ENCODE measurements around the gene TXNDC2.
"Not testable (repeated sequence)": the region's sequence is repeated elsewhere in the genome, so short reads cannot be mapped to it uniquely, and the experiment has no call there.

The TXNDC2 gene

GRCh38 chr18:9890196-9890595, 4.4 kb downstream of the TXNDC2 start:
- H3K27ac ChIP-seq (ENCODE audit: low read length): no peak overlapping the region
- no peaks in the 10 kb centered on the region for H3K4me1 ChIP-seq (ENCODE audit: control insufficient read depth in 1 of 2, insufficient read depth in 2 of 2, low read length in 2 of 2)
- H3K27me3 ChIP-seq (ENCODE audit: low read depth, low read length): no peaks in the 10 kb centered on the region
- no peak overlapping the region for H3K4me3 ChIP-seq (ENCODE audit: low read depth in 1 of 2, low read length in 2 of 2)
- H3K36me3 ChIP-seq (ENCODE audit: control insufficient read depth in 1 of 2, insufficient read depth in 2 of 2, low read length in 2 of 2): no peaks in the 10 kb centered on the region
- H3K9me3 ChIP-seq (ENCODE audit: control insufficient read depth in 1 of 2, low read length in 2 of 2): no peaks in the 10 kb centered on the region

- Histone ChIP-seq H3K4me3 (ENCODE audit: low read depth in 1 of 2, low read length in 2 of 2) (no peak overlapping the region), H3K4me1 (ENCODE audit: control insufficient read depth in 1 of 2, insufficient read depth in 2 of 2, low read length in 2 of 2) (no peaks in the 10 kb centered on the region), H3K27ac (ENCODE audit: low read length) (no peak overlapping the region), H3K9me3 (ENCODE audit: control insufficient read depth in 1 of 2, low read length in 2 of 2) (no peaks in the 10 kb centered on the region), H3K36me3 (ENCODE audit: control insufficient read depth in 1 of 2, insufficient read depth in 2 of 2, low read length in 2 of 2) (no peaks in the 10 kb centered on the region), H3K27me3 (ENCODE audit: low read depth, low read length) (no peaks in the 10 kb centered on the region)
Observed at GRCh38 chr18:9890957-9891356, 5.2 kb downstream of the TXNDC2 start.

DNA sequence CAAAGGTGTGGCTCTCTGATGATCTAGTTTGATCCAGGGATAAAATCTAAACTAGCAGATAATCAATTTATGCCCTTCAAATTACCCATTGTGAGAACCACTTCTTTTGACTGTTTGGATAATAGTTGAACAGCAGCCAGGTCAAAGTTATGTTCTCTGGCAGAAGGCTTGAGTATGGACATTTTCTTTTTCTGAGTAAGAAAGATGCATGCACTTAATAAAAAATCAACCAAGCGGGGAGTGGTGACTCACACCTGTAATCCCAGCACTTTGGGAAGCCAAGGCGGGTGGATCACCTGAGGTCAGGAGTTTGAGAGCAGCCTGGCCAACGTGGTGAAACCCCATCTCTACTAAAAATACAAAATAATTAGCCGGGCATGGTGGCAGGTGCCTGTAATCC, 5.7 kb downstream of the TXNDC2 start:
- not testable (repeated sequence) for H3K36me3 ChIP-seq (ENCODE audit: control insufficient read depth in 1 of 2, insufficient read depth in 2 of 2, low read length in 2 of 2); H3K4me1 ChIP-seq (ENCODE audit: control insufficient read depth in 1 of 2, insufficient read depth in 2 of 2, low read length in 2 of 2); H3K9me3 ChIP-seq (ENCODE audit: control insufficient read depth in 1 of 2, low read length in 2 of 2); H3K27ac ChIP-seq (ENCODE audit: low read length); H3K4me3 ChIP-seq (ENCODE audit: low read depth in 1 of 2, low read length in 2 of 2); H3K27me3 ChIP-seq (ENCODE audit: low read depth, low read length)

GRCh38 chr18:9894454-9895068, 8.8 kb downstream of the TXNDC2 start:
- no peaks in the 10 kb centered on the region for H3K4me1 ChIP-seq (ENCODE audit: control insufficient read depth in 1 of 2, insufficient read depth in 2 of 2, low read length in 2 of 2)
- H3K36me3 ChIP-seq (ENCODE audit: control insufficient read depth in 1 of 2, insufficient read depth in 2 of 2, low read length in 2 of 2): no peaks in the 10 kb centered on the region
- H3K4me3 ChIP-seq (ENCODE audit: low read depth in 1 of 2, low read length in 2 of 2): no peak overlapping the region
- no peak overlapping the region for H3K27ac ChIP-seq (ENCODE audit: low read length)
- H3K27me3 ChIP-seq (ENCODE audit: low read depth, low read length): no peaks in the 10 kb centered on the region
- H3K9me3 ChIP-seq (ENCODE audit: control insufficient read depth in 1 of 2, low read length in 2 of 2): no peaks in the 10 kb centered on the region

DNA sequence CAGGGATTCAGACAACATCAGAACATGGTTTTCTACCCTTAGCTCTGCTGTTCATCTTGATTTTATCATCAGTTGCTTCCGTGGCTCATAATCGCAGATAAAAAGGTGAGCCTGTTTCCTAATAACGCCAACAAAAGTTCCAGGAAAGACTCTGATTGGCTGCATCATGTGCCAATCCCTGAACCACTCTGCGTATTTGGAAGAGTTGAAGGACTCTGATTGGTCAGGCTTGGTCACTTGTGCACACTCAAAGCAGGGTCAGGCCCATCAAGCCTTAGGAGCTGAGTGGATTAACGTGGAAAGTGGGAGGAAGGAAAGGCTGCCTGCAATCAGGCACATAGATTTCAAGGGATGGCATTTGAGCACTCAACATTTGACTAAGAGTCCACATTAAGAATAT, 11.4 kb downstream of the TXNDC2 start:
- Histone ChIP-seq H3K27me3 (ENCODE audit: low read depth, low read length) (no peaks in the 10 kb centered on the region), H3K9me3 (ENCODE audit: control insufficient read depth in 1 of 2, low read length in 2 of 2) (no peaks in the 10 kb centered on the region), H3K4me3 (ENCODE audit: low read depth in 1 of 2, low read length in 2 of 2) (no peak overlapping the region), H3K36me3 (ENCODE audit: control insufficient read depth in 1 of 2, insufficient read depth in 2 of 2, low read length in 2 of 2) (no peaks in the 10 kb centered on the region), H3K27ac (ENCODE audit: low read length) (no peak overlapping the region), H3K4me1 (ENCODE audit: control insufficient read depth in 1 of 2, insufficient read depth in 2 of 2, low read length in 2 of 2) (no peaks in the 10 kb centered on the region)

DNA sequence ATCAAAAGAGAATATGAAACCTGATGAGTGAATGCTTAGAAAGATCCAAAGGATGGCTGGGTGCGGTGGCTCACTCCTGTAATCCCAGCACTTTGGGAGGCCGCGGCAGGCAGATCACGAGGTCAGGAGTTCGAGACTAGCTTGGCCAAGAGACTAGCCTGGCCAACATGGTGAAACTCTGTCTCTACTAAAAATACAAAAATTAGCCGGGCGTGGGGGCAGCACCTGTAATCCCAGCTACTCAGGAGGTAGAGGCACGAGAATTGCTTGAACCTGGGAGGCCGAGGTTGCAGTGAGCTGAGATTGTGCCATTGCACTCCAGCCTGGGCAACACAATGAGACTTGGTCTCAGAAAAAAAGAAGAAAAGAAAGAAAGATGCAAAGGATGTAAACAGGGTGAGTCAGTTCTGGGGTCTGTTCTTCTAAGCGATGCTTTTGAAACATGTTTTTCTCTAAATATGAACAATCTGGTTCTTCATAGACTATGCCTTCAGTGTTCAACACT, 12.1 kb downstream of the TXNDC2 start:
- not testable (repeated sequence) for H3K27ac ChIP-seq (ENCODE audit: low read length); H3K36me3 ChIP-seq (ENCODE audit: control insufficient read depth in 1 of 2, insufficient read depth in 2 of 2, low read length in 2 of 2); H3K4me1 ChIP-seq (ENCODE audit: control insufficient read depth in 1 of 2, insufficient read depth in 2 of 2, low read length in 2 of 2); H3K9me3 ChIP-seq (ENCODE audit: control insufficient read depth in 1 of 2, low read length in 2 of 2); H3K27me3 ChIP-seq (ENCODE audit: low read depth, low read length); H3K4me3 ChIP-seq (ENCODE audit: low read depth in 1 of 2, low read length in 2 of 2)

GRCh38 chr18:9898792-9899549, 13.2 kb downstream of the TXNDC2 start:
- Histone ChIP-seq H3K4me1 (ENCODE audit: control insufficient read depth in 1 of 2, insufficient read depth in 2 of 2, low read length in 2 of 2) (no peaks in the 10 kb centered on the region), H3K9me3 (ENCODE audit: control insufficient read depth in 1 of 2, low read length in 2 of 2) (no peaks in the 10 kb centered on the region), H3K27me3 (ENCODE audit: low read depth, low read length) (no peaks in the 10 kb centered on the region), H3K4me3 (ENCODE audit: low read depth in 1 of 2, low read length in 2 of 2) (no peak overlapping the region), H3K27ac (ENCODE audit: low read length) (no peak overlapping the region), H3K36me3 (ENCODE audit: control insufficient read depth in 1 of 2, insufficient read depth in 2 of 2, low read length in 2 of 2) (no peaks in the 10 kb centered on the region)

DNA sequence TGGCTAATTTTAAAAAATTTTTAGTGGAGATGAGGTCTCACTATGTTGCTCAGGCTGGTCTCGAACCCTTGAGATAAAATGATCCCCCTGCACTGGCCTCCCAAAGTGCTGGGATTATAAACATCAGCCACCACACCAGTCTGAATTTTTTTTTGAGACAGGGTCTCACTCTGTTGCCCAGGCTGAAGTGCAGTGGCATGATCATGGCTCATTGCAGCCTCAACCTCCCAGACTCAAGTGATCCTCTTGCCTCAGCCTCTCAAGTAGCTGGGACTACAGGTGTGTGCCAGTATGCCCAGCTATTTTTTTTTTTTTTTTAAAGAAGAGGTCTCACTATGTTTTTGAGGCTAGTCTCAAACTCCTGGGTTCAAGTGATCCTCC, 13.8 kb downstream of the TXNDC2 start:
- H3K4me3 ChIP-seq (ENCODE audit: low read depth in 1 of 2, low read length in 2 of 2); H3K36me3 ChIP-seq (ENCODE audit: control insufficient read depth in 1 of 2, insufficient read depth in 2 of 2, low read length in 2 of 2); H3K27me3 ChIP-seq (ENCODE audit: low read depth, low read length); H3K9me3 ChIP-seq (ENCODE audit: control insufficient read depth in 1 of 2, low read length in 2 of 2); H3K27ac ChIP-seq (ENCODE audit: low read length); H3K4me1 ChIP-seq (ENCODE audit: control insufficient read depth in 1 of 2, insufficient read depth in 2 of 2, low read length in 2 of 2): not testable (repeated sequence)

GRCh38 chr18:9900699-9901098, 14.9 kb downstream of the TXNDC2 start:
- Histone ChIP-seq H3K27me3 (ENCODE audit: low read depth, low read length) (no peaks in the 10 kb centered on the region), H3K36me3 (ENCODE audit: control insufficient read depth in 1 of 2, insufficient read depth in 2 of 2, low read length in 2 of 2) (no peaks in the 10 kb centered on the region), H3K9me3 (ENCODE audit: control insufficient read depth in 1 of 2, low read length in 2 of 2) (no peaks in the 10 kb centered on the region), H3K4me1 (ENCODE audit: control insufficient read depth in 1 of 2, insufficient read depth in 2 of 2, low read length in 2 of 2) (no peaks in the 10 kb centered on the region), H3K27ac (ENCODE audit: low read length) (no peak overlapping the region), H3K4me3 (ENCODE audit: low read depth in 1 of 2, low read length in 2 of 2) (no peak overlapping the region)

DNA sequence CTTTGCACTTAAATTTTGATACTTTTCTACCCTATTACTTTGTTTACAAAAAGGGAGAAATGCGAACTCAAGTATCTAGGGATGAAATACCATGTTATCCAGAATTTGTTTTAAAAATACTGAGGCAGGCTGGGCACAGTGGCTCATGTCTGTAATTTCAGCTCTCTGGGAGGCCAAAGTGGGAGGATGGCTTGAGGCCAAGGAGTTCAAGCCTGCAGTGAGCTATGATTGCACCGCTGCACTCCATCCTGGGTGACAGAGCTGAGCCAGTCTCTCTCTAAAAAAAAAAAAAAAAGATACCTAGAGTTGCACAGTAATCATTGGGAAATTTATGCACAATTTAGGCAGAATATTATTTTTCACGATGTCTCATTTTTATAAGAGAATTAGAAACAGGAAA, 15.6 kb downstream of the TXNDC2 start:
- Histone ChIP-seq H3K4me1 (ENCODE audit: control insufficient read depth in 1 of 2, insufficient read depth in 2 of 2, low read length in 2 of 2) (no peaks in the 10 kb centered on the region), H3K27ac (ENCODE audit: low read length) (no peak overlapping the region), H3K36me3 (ENCODE audit: control insufficient read depth in 1 of 2, insufficient read depth in 2 of 2, low read length in 2 of 2) (no peaks in the 10 kb centered on the region), H3K4me3 (ENCODE audit: low read depth in 1 of 2, low read length in 2 of 2) (no peak overlapping the region), H3K27me3 (ENCODE audit: low read depth, low read length) (no peaks in the 10 kb centered on the region), H3K9me3 (ENCODE audit: control insufficient read depth in 1 of 2, low read length in 2 of 2) (no peaks in the 10 kb centered on the region)

GRCh38 chr18:9902264-9902663, 16.5 kb downstream of the TXNDC2 start:
- H3K4me1 ChIP-seq (ENCODE audit: control insufficient read depth in 1 of 2, insufficient read depth in 2 of 2, low read length in 2 of 2); H3K4me3 ChIP-seq (ENCODE audit: low read depth in 1 of 2, low read length in 2 of 2); H3K9me3 ChIP-seq (ENCODE audit: control insufficient read depth in 1 of 2, low read length in 2 of 2); H3K27me3 ChIP-seq (ENCODE audit: low read depth, low read length); H3K27ac ChIP-seq (ENCODE audit: low read length); H3K36me3 ChIP-seq (ENCODE audit: control insufficient read depth in 1 of 2, insufficient read depth in 2 of 2, low read length in 2 of 2): not testable (repeated sequence)

GRCh38 chr18:9902832-9903231, 17.1 kb downstream of the TXNDC2 start:
- Histone ChIP-seq H3K4me1 (ENCODE audit: control insufficient read depth in 1 of 2, insufficient read depth in 2 of 2, low read length in 2 of 2) (no peaks in the 10 kb centered on the region), H3K36me3 (ENCODE audit: control insufficient read depth in 1 of 2, insufficient read depth in 2 of 2, low read length in 2 of 2) (no peaks in the 10 kb centered on the region), H3K9me3 (ENCODE audit: control insufficient read depth in 1 of 2, low read length in 2 of 2) (no peaks in the 10 kb centered on the region), H3K27me3 (ENCODE audit: low read depth, low read length) (no peaks in the 10 kb centered on the region), H3K27ac (ENCODE audit: low read length) (no peak overlapping the region), H3K4me3 (ENCODE audit: low read depth in 1 of 2, low read length in 2 of 2) (no peak overlapping the region)

Data from muscle layer of duodenum (tissue), 2 donors.